Stomach (tissue), 4 donors: Measurements from ENCODE around the gene PRAMEF18.
"Not testable (repeated sequence)": the region's sequence is repeated elsewhere in the genome, so short reads cannot be mapped to it uniquely, and the experiment has no call there.

ENCODE experiments used
- CTCF ChIP-seq, 7 experiments: fragments of 450-650 bp in 4 of 7; fragments of 200-600 bp in 3 of 7; sonication (generic) in 3 of 7; IDR thresholded peaks; one replicate each; pipeline ENCODE4 v1.5.1; 2016 to 2019; ENCODE audit warnings: antibody characterized with exemption in 7 of 7, control low read depth in 2 of 7, mild to moderate bottlenecking in 1 of 7
- EP300 ChIP-seq: sonication (generic); formaldehyde crosslinking; IDR thresholded peaks from one replicate; pipeline ENCODE4 v1.6.1; 2017; ENCODE audit warnings: antibody characterized with exemption
- POLR2A ChIP-seq, 4 donors: fragments of 450-650 bp; IDR thresholded peaks; one replicate each; pipeline ENCODE4 v1.6.1; 2016; ENCODE audit warnings: antibody characterized with exemption in 4 of 4, control low read depth in 2 of 4, mild to moderate bottlenecking in 1 of 4, moderate library complexity in 1 of 4
- POLR2AphosphoS5 ChIP-seq, 3 donors: sonication (generic); formaldehyde crosslinking; IDR thresholded peaks; one replicate each; pipeline ENCODE4 v1.6.1; 2016; ENCODE audit warnings: antibody characterized with exemption in 3 of 3

DNA sequence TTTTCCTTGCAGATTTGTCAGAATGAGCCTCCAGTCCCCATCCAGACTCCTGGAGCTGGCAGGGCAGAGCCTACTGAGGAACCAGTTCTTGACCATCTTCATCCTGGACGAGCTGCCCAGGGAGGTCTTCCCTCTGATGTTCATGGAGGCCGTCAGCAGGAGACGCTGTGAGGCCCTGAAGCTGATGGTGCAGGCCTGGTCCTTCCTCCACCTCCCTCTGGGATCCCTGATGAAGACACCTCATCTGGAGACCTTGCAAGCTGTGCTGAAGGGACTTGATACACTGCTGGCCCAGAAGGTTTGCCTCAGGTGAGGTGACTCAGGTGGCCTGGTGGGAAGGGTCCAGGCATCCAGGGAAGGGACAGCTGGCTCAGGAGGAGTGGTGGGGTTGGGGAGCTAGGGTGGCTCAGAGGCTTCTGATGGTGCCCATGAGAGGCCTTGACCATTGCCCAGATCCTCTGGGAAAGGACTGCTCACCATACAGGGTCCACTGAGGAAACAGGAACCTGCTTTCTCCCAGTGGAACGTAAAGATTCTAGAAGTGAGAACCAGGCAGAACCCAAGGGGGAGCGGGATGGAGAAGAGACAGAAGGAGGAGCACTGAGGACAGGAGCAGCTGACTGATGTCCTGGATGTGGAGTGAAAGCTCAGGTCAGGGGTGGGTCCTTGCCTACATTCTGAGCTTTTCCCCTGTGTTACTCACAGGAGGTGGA lies 20.0 kb upstream of the PRAMEF18 start:
- not testable (repeated sequence) for TF ChIP-seq POLR2A (IDR thresholded peaks at IDR 0.05); CTCF (IDR thresholded peaks at IDR 0.05); POLR2AphosphoS5 (IDR thresholded peaks at IDR 0.05); EP300
